ENCODE results near the gene GAL3ST1.

DNA sequence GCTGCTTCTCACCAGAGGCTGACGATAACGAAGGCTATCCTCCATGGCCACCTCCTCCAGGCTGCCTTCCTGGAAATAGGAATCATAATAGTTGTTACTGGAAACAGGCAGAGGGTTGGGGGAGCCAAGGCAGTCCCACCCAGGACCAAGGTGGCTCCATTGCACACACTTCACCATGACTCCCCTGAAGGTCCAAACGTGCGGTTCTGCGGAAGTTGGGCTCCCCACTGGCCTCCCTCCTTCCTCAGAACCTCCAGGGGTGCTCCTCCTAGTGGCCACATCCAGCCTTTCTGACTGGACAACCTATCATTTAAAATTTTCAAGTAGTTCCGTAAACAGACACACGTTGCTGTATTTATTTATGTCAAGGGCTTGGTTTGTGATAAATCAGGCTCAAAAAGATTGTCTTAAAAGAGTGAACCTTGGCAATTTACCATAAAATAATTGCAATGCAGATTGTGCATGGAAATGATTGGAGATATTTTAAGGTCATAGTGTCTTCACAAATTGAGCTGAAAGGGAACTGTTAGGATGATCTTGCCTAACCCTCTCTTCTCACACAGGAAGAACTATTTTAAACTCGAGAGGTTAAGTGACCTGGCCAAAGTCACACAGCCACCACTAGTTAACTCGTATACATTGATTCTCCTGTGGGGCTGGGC lies 31.1 kb upstream of the GAL3ST1 start:
- TF ChIP-seq, protein P1, sequence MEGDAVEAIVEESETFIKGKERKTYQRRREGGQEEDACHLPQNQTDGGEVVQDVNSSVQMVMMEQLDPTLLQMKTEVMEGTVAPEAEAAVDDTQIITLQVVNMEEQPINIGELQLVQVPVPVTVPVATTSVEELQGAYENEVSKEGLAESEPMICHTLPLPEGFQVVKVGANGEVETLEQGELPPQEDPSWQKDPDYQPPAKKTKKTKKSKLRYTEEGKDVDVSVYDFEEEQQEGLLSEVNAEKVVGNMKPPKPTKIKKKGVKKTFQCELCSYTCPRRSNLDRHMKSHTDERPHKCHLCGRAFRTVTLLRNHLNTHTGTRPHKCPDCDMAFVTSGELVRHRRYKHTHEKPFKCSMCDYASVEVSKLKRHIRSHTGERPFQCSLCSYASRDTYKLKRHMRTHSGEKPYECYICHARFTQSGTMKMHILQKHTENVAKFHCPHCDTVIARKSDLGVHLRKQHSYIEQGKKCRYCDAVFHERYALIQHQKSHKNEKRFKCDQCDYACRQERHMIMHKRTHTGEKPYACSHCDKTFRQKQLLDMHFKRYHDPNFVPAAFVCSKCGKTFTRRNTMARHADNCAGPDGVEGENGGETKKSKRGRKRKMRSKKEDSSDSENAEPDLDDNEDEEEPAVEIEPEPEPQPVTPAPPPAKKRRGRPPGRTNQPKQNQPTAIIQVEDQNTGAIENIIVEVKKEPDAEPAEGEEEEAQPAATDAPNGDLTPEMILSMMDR (IDR thresholded peaks at IDR 0.05; ENCODE audit: low read depth, low read length, poor library complexity, severe bottlenecking) = peak; percentile 89
- TF ChIP-seq EZH2phosphoT487 (IDR thresholded peaks at IDR 0.05; ENCODE audit: borderline replicate concordance, low read length) = no peak
